Gastroesophageal sphincter (tissue), 4 donors: ENCODE measurements around the gene NDE1. TPM values are rescaled to one million over a fixed set of nuclear protein-coding genes. Genes with fewer than 3 reads are reported as not detected.

Source experiments
- ATAC-seq: fragments of 150-250 bp; one replicate; pipeline ENCODE4 v1.9.1; 2016; ENCODE audit warnings: mild to moderate bottlenecking, moderate library complexity
- H3K27ac ChIP-seq, 4 donors: fragments of 200-600 bp; sonication (generic) in 3 of 4; 1 replicate in 3 of 4; 2 replicates in 1 of 4; pipeline ENCODE4 v1.5.1; 2016 to 2019
- H3K27me3 ChIP-seq: fragments of 200-600 bp; sonication (generic); one replicate; pipeline ENCODE4 v1.5.1; 2019
- H3K36me3 ChIP-seq, 2 donors: fragments of 200-600 bp; sonication (generic); one replicate each; pipeline ENCODE4 v1.5.1; 2019; ENCODE audit warnings: control low read depth in 1 of 2
- H3K4me1 ChIP-seq, 3 donors: fragments of 200-600 bp; sonication (generic); 1 replicate in 2 of 3; 2 replicates in 1 of 3; pipeline ENCODE4 v1.5.1; 2016 to 2019; ENCODE audit warnings: control low read depth in 2 of 3
- H3K4me3 ChIP-seq, 2 donors: fragments of 200-600 bp; sonication (generic); one replicate each; pipeline ENCODE4 v1.5.1; 2019; ENCODE audit warnings: mild to moderate bottlenecking in 1 of 2, moderate library complexity in 1 of 2
- H3K9me3 ChIP-seq, 3 donors: fragments of 200-600 bp; sonication (generic); one replicate each; pipeline ENCODE4 v1.5.1; 2017 to 2019; ENCODE audit warnings: control low read depth in 2 of 3
- EP300 ChIP-seq: sonication (generic); formaldehyde crosslinking; IDR thresholded peaks from one replicate; pipeline ENCODE4 v1.6.1; 2017; ENCODE audit warnings: antibody characterized with exemption, mild to moderate bottlenecking
- POLR2A ChIP-seq, 2 donors: fragments of 450-650 bp; IDR thresholded peaks; one replicate each; pipeline ENCODE4 v1.6.1; 2017; ENCODE audit warnings: antibody characterized with exemption in 2 of 2, mild to moderate bottlenecking in 2 of 2, moderate library complexity in 1 of 2
- POLR2AphosphoS5 ChIP-seq: sonication (generic); formaldehyde crosslinking; IDR thresholded peaks from one replicate; pipeline ENCODE4 v1.6.1; 2017; ENCODE audit warnings: antibody characterized with exemption
- WGBS, 2 donors: methylation state at CpG; one replicate each; pipeline ENCODE4 v1.1.5; 2018; ENCODE audit warnings: low coverage in 1 of 2; 5-methylcytosine and 5-hydroxymethylcytosine counted together
- total RNA-seq, 4 donors: library from RNA; depleted of rRNA; stranded (reverse); fragments of >200 nt; gene quantifications; one replicate each; pipeline ENCODE4 v1.1.0, GENCODE V29; 2016
- TF ChIP-seq, protein P1 (sequence below), 4 experiments: fragments of 200-600 bp in 2 of 4; fragments of 450-650 bp in 2 of 4; sonication (generic) in 1 of 4; IDR thresholded peaks; one replicate each; pipeline ENCODE4 v1.5.1; 2017 to 2019; ENCODE audit warnings: antibody characterized with exemption in 4 of 4, mild to moderate bottlenecking in 2 of 4, moderate library complexity in 2 of 4

The NDE1 gene
- total RNA-seq, 4 donors from 2014 or later, result 34.9 to 123 (median 62.3) TPM

DNA sequence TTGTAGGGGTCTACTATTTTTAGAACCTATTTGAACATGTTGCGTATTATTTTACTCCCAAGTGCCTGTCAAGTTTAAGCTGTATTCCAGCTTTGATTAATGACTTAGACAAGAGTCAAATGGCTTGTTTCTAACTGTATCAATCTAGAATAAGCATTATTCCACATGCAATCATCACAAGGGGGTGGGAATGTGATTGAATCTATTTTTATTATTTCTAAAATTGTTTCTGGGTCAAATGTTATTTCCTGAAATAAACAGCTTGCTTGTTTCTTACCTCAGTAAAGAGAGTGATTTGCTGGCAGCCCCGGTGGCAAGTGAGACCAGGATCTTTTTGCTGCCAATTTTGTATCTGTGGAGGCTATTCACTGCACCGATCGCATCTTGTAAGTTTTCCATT, 28.6 kb upstream of the NDE1 start:
- WGBS, 2 donors, result 31 to 67% methylated on average over 2 to 3 of the region's 4 CpGs
- no peak overlapping the region for H3K27ac ChIP-seq
- H3K4me1 ChIP-seq, result no peaks in the 10 kb centered on the region
- no peak for TF ChIP-seq POLR2A (IDR thresholded peaks at IDR 0.05)
- no peak for TF ChIP-seq EP300
- no peak for TF ChIP-seq POLR2AphosphoS5
- TF ChIP-seq, protein P1, sequence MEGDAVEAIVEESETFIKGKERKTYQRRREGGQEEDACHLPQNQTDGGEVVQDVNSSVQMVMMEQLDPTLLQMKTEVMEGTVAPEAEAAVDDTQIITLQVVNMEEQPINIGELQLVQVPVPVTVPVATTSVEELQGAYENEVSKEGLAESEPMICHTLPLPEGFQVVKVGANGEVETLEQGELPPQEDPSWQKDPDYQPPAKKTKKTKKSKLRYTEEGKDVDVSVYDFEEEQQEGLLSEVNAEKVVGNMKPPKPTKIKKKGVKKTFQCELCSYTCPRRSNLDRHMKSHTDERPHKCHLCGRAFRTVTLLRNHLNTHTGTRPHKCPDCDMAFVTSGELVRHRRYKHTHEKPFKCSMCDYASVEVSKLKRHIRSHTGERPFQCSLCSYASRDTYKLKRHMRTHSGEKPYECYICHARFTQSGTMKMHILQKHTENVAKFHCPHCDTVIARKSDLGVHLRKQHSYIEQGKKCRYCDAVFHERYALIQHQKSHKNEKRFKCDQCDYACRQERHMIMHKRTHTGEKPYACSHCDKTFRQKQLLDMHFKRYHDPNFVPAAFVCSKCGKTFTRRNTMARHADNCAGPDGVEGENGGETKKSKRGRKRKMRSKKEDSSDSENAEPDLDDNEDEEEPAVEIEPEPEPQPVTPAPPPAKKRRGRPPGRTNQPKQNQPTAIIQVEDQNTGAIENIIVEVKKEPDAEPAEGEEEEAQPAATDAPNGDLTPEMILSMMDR (IDR thresholded peaks at IDR 0.05), result no peak
- no peak overlapping the region for H3K4me3 ChIP-seq
- peaks cover 0 to 97% of the 10 kb centered on the region in 2 donors for H3K36me3 ChIP-seq
- H3K27me3 ChIP-seq, result no peaks in the 10 kb centered on the region
- ATAC-seq, result no peak
- H3K9me3 ChIP-seq, result no peaks in the 10 kb centered on the region

DNA sequence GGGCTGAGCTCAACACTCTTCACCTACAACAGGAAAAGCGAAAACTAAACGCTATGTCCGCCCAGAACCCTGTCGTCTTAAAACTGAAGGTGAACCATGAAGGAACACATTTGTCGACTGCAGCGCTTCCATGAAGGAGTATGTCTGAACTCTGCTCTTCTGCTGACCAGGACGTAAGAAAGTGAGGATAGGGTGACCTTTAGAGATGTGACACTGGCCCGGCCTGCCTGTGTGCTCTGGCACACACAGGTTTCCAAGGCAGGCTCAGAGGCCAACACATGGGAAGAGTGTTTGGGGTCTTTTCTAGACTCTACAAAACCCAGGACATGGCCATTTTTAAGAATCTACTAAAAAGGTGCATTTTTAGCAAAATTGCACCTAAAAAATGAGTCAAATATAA, 28.2 kb upstream of the NDE1 start:
- no peak overlapping the region for H3K4me3 ChIP-seq
- H3K27me3 ChIP-seq, result no peaks in the 10 kb centered on the region
- 86 to 90% methylated on average over 7 to 8 of the region's 8 CpGs for WGBS, 2 donors
- TF ChIP-seq EP300, result no peak
- no peak for TF ChIP-seq POLR2AphosphoS5
- ATAC-seq, result no peak
- no peaks in the 10 kb centered on the region for H3K9me3 ChIP-seq
- H3K36me3 ChIP-seq, result peaks cover 0 to 94% of the 10 kb centered on the region in 2 donors
- no peaks in the 10 kb centered on the region for H3K4me1 ChIP-seq
- H3K27ac ChIP-seq, result no peak overlapping the region

DNA sequence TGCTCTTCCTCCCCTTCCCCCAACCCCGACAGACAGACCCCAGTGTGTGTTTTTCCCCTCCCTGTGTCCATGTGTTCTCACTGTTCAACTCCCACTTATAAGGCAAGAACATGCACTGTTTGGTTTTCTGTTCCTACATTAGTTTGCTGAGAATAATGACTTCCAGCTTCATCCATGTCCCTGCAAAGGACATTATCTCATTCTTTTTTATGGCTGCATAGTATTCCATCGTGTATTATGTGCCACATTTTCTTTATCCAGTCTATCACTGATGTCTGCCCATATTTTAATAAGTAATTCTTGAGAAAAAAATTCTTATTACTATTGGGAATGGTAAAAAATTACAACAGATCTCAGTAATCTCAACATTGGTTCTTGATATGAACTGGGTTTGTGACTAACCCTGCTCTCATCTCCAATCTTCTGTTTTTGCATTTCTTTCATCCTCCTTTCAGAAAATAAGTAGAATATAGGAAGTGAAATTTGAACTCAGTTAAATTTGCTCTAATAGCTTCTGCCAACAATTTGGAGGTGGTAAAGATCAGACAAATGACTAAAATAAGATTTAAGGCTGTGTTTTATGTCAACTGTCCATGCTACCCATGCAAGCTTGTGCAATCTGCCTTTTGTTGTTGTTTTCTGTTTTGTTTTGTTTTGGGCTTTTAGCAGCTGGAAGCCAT, 18.2 kb upstream of the NDE1 start:
- H3K36me3 ChIP-seq, result peaks cover 7 to 90% of the 10 kb centered on the region in 2 donors
- no peaks in the 10 kb centered on the region for H3K4me1 ChIP-seq
- no peak overlapping the region for H3K4me3 ChIP-seq
- no peaks in the 10 kb centered on the region for H3K27me3 ChIP-seq
- TF ChIP-seq POLR2A (IDR thresholded peaks at IDR 0.05) (no peak), EP300 (no peak), POLR2AphosphoS5 (no peak)
- TF ChIP-seq, protein P1 (IDR thresholded peaks at IDR 0.05), result no peak
- H3K9me3 ChIP-seq, result no peaks in the 10 kb centered on the region
- ATAC-seq, result no peak
- H3K27ac ChIP-seq, result no peak overlapping the region
- WGBS, 2 donors, result 100% methylated on average over 2 of the region's 2 CpGs

DNA sequence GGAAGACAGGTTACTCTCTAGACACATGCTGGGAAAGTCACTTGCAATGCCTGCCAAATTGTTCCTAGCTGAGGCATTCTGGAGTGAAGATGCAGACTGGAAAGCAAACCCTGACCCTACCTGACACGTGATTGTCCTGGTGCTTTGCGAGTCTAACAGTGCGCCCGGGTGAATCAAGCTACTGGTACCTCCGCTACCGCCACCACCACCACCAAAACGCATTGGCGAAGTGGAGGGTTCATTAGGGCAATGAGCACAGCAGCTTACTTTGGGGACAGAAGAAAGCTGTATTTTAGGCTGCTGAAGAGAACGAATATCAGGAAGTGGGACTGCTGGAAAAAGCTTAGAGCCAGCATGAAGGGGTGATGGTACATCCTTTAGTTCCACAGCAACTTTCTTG, 14.1 kb upstream of the NDE1 start:
- TF ChIP-seq POLR2AphosphoS5, result no peak
- TF ChIP-seq POLR2A (IDR thresholded peaks at IDR 0.05), result no peak
- no peak for TF ChIP-seq EP300
- TF ChIP-seq, protein P1 (IDR thresholded peaks at IDR 0.05), result no peak
- H3K4me3 ChIP-seq, result no peak overlapping the region
- 92 to 96% methylated on average over 3 to 5 of the region's 9 CpGs for WGBS, 2 donors
- H3K27me3 ChIP-seq, result no peaks in the 10 kb centered on the region
- H3K27ac ChIP-seq, result no peak overlapping the region
- H3K36me3 ChIP-seq, result peaks cover 7 to 92% of the 10 kb centered on the region in 2 donors
- peaks cover 0 to 10% (median 0%) of the 10 kb centered on the region in 3 donors for H3K4me1 ChIP-seq
- no peaks in the 10 kb centered on the region for H3K9me3 ChIP-seq
- ATAC-seq, result no peak

DNA sequence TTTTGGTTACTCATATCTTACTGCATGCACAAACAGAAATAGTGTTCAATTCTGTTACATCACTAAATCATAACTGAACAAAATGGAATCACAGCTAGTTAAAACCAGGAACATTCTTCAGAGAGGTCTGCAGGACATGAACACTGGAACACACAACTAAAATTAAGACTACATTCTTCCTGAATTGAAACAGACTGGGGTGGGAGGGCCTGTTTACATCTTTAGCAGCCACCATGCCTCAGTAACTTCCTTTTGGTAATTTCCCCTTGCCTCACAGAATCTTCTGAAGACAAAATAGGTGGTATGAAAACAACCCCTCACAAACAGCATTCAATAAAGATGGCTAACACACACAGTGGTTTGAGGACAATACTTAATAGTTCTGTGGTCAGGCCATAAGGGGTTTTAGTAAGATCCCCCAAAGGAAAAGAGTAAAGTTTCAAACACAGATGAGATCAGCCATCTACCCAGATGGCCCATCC, 13.6 kb upstream of the NDE1 start:
- Histone ChIP-seq H3K4me1 (peaks cover 0 to 15% (median 2%) of the 10 kb centered on the region in 3 donors), H3K9me3 (no peaks in the 10 kb centered on the region), H3K4me3 (no peak overlapping the region), H3K27me3 (no peaks in the 10 kb centered on the region), H3K36me3 (peaks cover 7 to 87% of the 10 kb centered on the region in 2 donors), H3K27ac (no peak overlapping the region)
- TF ChIP-seq POLR2AphosphoS5 (no peak), EP300 (no peak), POLR2A (IDR thresholded peaks at IDR 0.05) (no peak)
- TF ChIP-seq, protein P1 (IDR thresholded peaks at IDR 0.05), result no peak
- ATAC-seq, result no peak
